ENCODE results near the gene UMODL1. TPM values are rescaled to one million over a fixed set of nuclear protein-coding genes. Genes with fewer than 3 reads are reported as not detected.

The UMODL1 gene
- total RNA-seq, 3 donors from 2014 or later (not counting 1 experiment from before 2014, with no cell fraction given) = 0.14 to 0.28 TPM; not detected in 1

DNA sequence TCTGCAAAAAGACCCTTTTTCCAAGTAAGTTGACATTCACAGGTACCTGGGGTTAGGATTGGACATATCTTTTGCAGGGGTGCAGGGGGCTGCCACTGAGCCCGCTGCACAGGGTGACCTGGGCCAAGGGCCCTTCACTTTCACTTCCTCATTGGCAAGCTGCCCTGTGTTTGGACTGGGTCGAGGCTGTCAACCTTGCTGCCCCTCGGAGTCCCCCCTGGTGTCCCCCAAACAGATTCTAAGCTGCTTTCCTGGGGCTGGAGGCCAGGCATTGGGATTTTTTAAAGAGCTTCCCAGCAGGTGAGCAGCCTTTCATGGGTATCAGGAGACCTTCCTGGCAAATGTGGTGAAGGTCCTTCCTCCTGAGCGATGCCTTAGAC is 7.9 kb upstream of the UMODL1 start:
- H3K4me1 Mint-ChIP-seq = peaks cover 30 to 38% of the 10 kb centered on the region in 2 donors
- Histone ChIP-seq H3K4me3 (ENCODE audit: low read length) (peak overlapping the region; percentile 24), H3K36me3 (ENCODE audit: control insufficient read depth, insufficient read depth, low read length) (no peaks in the 10 kb centered on the region), H3K27me3 (ENCODE audit: control insufficient read depth, insufficient read depth, low read length) (peaks cover 19% of the 10 kb centered on the region), H3K4me1 (ENCODE audit: control insufficient read depth, insufficient read depth, low read length) (peaks cover 45% of the 10 kb centered on the region), H3K27ac (ENCODE audit: low read length) (peak overlapping the region; percentile 71), H3K9me3 (ENCODE audit: control insufficient read depth, insufficient read depth, low read length) (no peaks in the 10 kb centered on the region)
- H3K36me3 Mint-ChIP-seq = no peaks in the 10 kb centered on the region
- peaks cover 45 to 65% of the 10 kb centered on the region in 2 donors for H3K27me3 Mint-ChIP-seq (ENCODE audit: low read depth in 2 of 2)
- peak overlapping the region; percentile 46 to 86 for H3K27ac Mint-ChIP-seq
- peak overlapping the region; percentile 88 for H3K4me3 Mint-ChIP-seq
- H3K9me3 Mint-ChIP-seq = no peaks in the 10 kb centered on the region
- TF ChIP-seq, protein P1, sequence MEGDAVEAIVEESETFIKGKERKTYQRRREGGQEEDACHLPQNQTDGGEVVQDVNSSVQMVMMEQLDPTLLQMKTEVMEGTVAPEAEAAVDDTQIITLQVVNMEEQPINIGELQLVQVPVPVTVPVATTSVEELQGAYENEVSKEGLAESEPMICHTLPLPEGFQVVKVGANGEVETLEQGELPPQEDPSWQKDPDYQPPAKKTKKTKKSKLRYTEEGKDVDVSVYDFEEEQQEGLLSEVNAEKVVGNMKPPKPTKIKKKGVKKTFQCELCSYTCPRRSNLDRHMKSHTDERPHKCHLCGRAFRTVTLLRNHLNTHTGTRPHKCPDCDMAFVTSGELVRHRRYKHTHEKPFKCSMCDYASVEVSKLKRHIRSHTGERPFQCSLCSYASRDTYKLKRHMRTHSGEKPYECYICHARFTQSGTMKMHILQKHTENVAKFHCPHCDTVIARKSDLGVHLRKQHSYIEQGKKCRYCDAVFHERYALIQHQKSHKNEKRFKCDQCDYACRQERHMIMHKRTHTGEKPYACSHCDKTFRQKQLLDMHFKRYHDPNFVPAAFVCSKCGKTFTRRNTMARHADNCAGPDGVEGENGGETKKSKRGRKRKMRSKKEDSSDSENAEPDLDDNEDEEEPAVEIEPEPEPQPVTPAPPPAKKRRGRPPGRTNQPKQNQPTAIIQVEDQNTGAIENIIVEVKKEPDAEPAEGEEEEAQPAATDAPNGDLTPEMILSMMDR (IDR thresholded peaks at IDR 0.05) = no peak
- DNase-seq = peak in 1 of 2 donors; percentile 61
- intact Hi-C loops (cut with micrococcal nuclease) = loop anchor here (5.0 kb wide), 1 partner anchor 186 kb away; the partner anchor contains the start of gene PRDM15
- 7% methylated on average over 4 of the region's 4 CpGs for WGBS (ENCODE audit: insufficient coverage)
- ATAC-seq = no peak

DNA sequence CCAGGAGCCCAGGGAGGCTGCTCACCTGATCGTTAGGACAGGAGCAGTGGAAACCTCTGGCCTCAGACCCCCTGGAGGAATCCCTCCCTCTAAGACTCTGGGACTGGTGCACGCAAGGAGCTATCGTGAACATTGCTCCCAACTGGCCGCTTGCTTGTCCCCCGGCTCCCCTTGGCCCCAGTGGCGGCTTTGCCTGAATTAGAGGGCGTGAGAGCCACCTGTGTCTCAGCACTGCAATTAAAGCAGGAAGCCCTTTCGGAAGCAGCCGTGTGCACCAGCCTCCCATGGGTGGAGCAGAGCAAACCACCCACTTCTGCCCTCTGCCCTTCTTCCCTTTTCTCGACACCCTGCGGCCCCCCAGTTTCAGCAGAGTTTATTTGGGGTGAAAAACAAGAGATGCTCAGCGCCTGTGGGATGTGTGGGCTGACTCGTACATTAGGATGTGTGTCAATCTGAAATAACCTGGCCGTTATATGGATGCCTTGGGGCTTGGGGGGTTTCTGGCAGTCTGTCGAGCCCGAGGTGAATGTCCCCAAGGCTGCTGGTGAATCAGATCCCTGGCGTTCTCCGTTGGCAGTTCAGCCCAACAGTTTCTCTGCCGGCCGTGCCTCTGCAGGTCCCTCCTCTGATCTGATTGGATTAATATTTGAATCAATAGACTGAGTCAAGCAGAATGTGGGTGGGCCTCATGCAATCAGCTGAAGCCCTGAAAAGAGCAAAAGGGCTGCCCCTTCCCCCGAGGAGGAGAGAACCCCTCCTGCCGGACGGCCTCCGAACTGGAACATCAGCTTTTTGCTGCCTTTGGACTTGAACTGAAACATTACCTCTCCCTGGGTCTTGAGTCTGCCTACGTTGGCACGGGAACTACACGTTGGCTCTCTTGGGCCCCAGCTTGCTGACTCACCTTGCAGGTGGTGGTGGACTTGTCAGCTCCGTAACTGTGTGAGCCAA is 7.3 kb upstream of the UMODL1 start:
- Histone ChIP-seq H3K27me3 (ENCODE audit: control insufficient read depth, insufficient read depth, low read length) (peaks cover 22% of the 10 kb centered on the region), H3K9me3 (ENCODE audit: control insufficient read depth, insufficient read depth, low read length) (no peaks in the 10 kb centered on the region), H3K4me1 (ENCODE audit: control insufficient read depth, insufficient read depth, low read length) (peaks cover 45% of the 10 kb centered on the region), H3K4me3 (ENCODE audit: low read length) (peak overlapping the region; percentile 24), H3K36me3 (ENCODE audit: control insufficient read depth, insufficient read depth, low read length) (no peaks in the 10 kb centered on the region), H3K27ac (ENCODE audit: low read length) (peak overlapping the region; percentile 71)
- intact Hi-C loops (cut with micrococcal nuclease) = loop anchor here (5.0 kb wide), 1 partner anchor 187 kb away; the partner anchor contains the start of gene PRDM15
- no peaks in the 10 kb centered on the region for H3K36me3 Mint-ChIP-seq
- ATAC-seq (peak in 1 of 3 donors; percentile 14), DNase-seq (peak in 1 of 2 donors; percentile 78)
- peaks cover 52 to 65% of the 10 kb centered on the region in 2 donors for H3K27me3 Mint-ChIP-seq (ENCODE audit: low read depth in 2 of 2)
- peak overlapping the region; percentile 88 for H3K4me3 Mint-ChIP-seq
- H3K9me3 Mint-ChIP-seq = no peaks in the 10 kb centered on the region
- TF ChIP-seq, protein P1 (IDR thresholded peaks at IDR 0.05) = no peak
- H3K4me1 Mint-ChIP-seq = peaks cover 30 to 44% of the 10 kb centered on the region in 2 donors
- WGBS (ENCODE audit: insufficient coverage) = 8% methylated on average over 26 of the region's 28 CpGs
- H3K27ac Mint-ChIP-seq = peak overlapping the region in 1 of 2 donors; percentile 86

DNA sequence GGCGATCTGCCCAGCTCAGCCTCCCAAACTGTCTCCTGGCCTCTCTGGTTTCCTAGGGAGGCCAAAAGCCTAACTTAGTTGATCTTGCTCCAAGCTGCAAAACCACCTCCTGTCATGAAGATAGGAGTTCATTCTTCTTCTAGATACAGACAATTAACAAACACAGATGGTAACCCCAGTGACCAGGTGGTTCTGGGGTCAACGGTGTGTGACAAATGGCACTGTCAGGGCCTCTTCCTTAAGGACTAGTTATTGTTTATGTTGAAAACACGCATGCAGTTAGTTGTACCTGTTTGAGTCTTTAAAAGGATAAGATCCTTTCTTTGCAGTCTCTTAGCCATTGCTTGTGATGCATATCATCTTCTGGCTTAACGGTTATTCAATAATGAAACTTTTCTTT is 4.6 kb upstream of the UMODL1 start:
- WGBS (ENCODE audit: insufficient coverage) = 78% methylated on average over 4 of the region's 4 CpGs

More for the DNA sequence above, 4.6 kb upstream of the UMODL1 start:
- intact Hi-C loops (cut with micrococcal nuclease) = no loop called here
- no peak for DNase-seq
- H3K27ac ChIP-seq (ENCODE audit: low read length) = no peak overlapping the region
- Mint-ChIP-seq H3K4me3 (no peak overlapping the region), H3K27ac (no peak overlapping the region), H3K36me3 (no peaks in the 10 kb centered on the region), H3K4me1 (peaks cover 30 to 42% of the 10 kb centered on the region in 2 donors), H3K27me3 (ENCODE audit: low read depth in 2 of 2) (peaks cover 59 to 71% of the 10 kb centered on the region in 2 donors), H3K9me3 (no peaks in the 10 kb centered on the region)
- H3K36me3 ChIP-seq (ENCODE audit: control insufficient read depth, insufficient read depth, low read length) = no peaks in the 10 kb centered on the region
- H3K4me3 ChIP-seq (ENCODE audit: low read length) = no peak overlapping the region
- TF ChIP-seq, protein P1 (IDR thresholded peaks at IDR 0.05) = no peak
- no peak for ATAC-seq
- no peaks in the 10 kb centered on the region for H3K9me3 ChIP-seq (ENCODE audit: control insufficient read depth, insufficient read depth, low read length)
- H3K4me1 ChIP-seq (ENCODE audit: control insufficient read depth, insufficient read depth, low read length) = peaks cover 35% of the 10 kb centered on the region
- peaks cover 35% of the 10 kb centered on the region for H3K27me3 ChIP-seq (ENCODE audit: control insufficient read depth, insufficient read depth, low read length)
